Measurements from ENCODE around the gene MYL12B. TPM values are rescaled to one million over a fixed set of nuclear protein-coding genes. Genes with fewer than 3 reads are reported as not detected.

MYL12B gene
- total RNA-seq, 1 donor from 2014 or later = 211 TPM

DNA sequence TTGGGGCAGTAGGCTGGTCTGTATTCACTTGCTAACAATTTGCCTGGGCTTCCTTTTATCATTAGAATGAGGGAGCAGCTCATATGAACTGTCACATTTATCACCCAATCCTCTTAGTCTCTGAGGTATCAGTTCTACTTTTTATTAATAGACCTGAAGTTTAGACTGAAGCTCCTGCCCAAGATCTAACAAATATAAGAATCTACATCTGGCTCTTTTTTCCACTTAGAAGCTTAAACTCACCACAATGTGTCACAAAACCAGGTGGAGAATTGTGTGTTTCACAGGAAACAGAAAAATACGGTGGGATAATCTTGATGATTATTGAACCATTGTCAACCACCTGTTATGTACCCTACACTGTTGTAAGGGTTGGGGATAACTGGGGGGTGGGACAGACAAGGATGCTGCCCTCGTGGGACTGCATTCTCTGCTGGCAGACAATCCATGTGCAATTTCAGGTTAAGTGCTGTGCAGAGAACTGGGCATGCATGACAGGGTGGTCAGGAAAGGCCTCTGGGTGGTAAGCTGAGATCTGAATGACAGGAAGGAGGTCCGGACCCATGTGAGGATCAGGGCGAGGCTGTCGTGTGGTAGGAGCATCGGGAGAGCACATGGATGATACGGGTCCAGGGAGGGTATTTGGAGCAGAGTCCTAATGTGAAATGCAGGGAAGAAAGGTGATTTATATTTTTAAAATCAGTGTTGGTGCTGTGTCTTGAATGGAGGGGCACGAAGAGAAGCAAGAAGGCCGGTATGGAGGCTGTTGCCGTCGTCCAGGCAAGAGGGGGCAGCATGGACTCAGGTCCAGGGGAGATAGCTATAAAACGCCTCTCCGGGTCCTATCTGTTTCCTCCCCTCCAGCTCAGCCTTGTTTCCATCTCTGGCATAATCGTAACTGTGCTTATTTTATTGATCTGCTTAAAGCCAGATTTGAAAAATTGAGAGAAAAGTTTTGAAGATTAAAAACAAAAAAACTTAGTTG lies 17.6 kb downstream of the MYL12B start:
- no peak for DNase-seq (ENCODE audit: extremely low spot score, unreplicated experiment)
- TF ChIP-seq, protein P1, sequence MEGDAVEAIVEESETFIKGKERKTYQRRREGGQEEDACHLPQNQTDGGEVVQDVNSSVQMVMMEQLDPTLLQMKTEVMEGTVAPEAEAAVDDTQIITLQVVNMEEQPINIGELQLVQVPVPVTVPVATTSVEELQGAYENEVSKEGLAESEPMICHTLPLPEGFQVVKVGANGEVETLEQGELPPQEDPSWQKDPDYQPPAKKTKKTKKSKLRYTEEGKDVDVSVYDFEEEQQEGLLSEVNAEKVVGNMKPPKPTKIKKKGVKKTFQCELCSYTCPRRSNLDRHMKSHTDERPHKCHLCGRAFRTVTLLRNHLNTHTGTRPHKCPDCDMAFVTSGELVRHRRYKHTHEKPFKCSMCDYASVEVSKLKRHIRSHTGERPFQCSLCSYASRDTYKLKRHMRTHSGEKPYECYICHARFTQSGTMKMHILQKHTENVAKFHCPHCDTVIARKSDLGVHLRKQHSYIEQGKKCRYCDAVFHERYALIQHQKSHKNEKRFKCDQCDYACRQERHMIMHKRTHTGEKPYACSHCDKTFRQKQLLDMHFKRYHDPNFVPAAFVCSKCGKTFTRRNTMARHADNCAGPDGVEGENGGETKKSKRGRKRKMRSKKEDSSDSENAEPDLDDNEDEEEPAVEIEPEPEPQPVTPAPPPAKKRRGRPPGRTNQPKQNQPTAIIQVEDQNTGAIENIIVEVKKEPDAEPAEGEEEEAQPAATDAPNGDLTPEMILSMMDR (conservative IDR thresholded peaks at IDR 0.05) = no peak
- H3K27ac Mint-ChIP-seq = no peak overlapping the region
- no peaks in the 10 kb centered on the region for H3K27me3 Mint-ChIP-seq
- H3K4me3 Mint-ChIP-seq = no peak overlapping the region
- no peaks in the 10 kb centered on the region for H3K9me3 Mint-ChIP-seq
- peaks cover 11% of the 10 kb centered on the region for H3K36me3 Mint-ChIP-seq
- peaks cover 17% of the 10 kb centered on the region for H3K4me1 Mint-ChIP-seq (ENCODE audit: unreplicated experiment)

DNA sequence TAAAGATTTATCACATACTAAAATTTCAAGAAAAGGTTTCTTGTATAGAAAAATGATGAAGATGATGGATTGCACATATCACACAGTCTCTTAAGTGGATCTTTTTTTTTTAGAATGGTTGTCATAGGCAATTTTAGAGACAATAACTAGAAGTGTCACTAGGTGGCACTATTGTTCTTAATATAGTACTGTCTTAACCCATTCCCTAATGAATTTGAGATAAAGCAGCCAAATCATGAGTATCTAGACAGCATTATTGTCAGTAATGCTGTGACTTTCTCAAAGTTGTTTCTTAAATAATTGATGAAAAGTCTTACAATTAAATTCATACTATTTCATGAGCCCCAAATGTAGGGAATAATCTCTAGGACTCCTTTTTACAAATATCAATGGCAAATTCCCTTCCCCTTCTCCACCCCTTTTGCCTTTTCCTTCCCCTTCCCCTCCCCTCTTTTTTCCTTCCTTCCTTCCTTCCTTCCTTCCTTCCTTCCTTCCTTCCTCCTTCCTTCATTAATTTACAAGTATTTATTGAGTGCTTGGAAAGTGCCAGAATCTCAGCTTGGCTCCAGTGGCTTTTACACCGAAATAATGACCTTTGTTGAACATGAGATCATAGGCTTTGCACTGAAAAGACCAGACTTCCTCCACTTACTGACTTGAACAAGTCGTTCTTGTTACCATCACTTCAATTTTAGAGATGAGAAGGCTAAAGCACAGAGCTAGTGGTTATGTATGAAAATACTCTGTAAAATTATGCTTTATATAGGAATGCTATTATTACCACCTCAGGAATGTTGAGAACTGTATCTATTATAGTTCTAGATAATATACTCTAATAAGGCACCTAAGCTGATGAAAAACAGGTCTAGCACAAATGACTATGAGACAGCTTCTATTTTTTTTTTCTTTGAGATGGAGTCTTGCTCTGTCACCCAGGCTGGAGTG lies 19.8 kb downstream of the MYL12B start:
- H3K4me1 Mint-ChIP-seq (ENCODE audit: unreplicated experiment) = peaks cover 17% of the 10 kb centered on the region
- peak overlapping the region; percentile 35 for H3K27ac Mint-ChIP-seq
- no peak overlapping the region for H3K4me3 Mint-ChIP-seq
- H3K9me3 Mint-ChIP-seq = peaks cover 8% of the 10 kb centered on the region
- no peaks in the 10 kb centered on the region for H3K27me3 Mint-ChIP-seq
- TF ChIP-seq, protein P1 (conservative IDR thresholded peaks at IDR 0.05) = peak; percentile 93
- peaks cover 6% of the 10 kb centered on the region for H3K36me3 Mint-ChIP-seq
- no peak for DNase-seq (ENCODE audit: extremely low spot score, unreplicated experiment)

DNA sequence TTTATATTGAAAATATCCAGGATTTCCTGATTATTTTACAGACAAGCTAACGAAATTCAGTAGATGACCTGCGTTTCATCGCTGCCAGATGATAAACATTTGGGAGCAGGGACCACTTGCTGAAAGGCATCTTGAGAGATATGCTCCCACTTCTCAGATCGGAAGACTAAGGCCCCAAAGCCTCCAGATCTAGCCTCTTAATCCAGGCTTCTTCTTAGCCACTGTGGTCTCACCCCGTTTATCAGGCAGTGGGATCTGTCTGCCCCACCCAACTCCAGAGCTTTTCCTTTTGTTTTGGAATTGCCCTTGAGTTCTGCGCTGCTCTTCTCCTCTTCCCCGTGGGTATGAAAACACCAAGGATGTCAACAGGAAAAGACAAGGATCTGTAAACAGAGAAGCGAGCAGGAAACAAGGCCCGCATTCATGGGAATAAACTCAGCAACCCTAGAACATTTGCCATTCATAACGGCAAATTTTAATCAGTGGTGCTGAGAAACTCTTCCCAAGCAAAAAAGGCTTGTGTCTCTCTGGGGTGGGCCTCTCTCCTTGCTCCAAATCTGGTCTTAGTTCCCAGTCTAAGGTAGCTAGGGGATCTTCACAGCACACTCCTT lies 21.4 kb downstream of the MYL12B start:
- peaks cover 3% of the 10 kb centered on the region for H3K36me3 Mint-ChIP-seq
- peaks cover 17% of the 10 kb centered on the region for H3K4me1 Mint-ChIP-seq (ENCODE audit: unreplicated experiment)
- TF ChIP-seq, protein P1 (conservative IDR thresholded peaks at IDR 0.05) = no peak
- no peak overlapping the region for H3K27ac Mint-ChIP-seq
- DNase-seq (ENCODE audit: extremely low spot score, unreplicated experiment) = no peak
- H3K9me3 Mint-ChIP-seq = peaks cover 12% of the 10 kb centered on the region
- H3K27me3 Mint-ChIP-seq = no peaks in the 10 kb centered on the region
- no peak overlapping the region for H3K4me3 Mint-ChIP-seq

DNA sequence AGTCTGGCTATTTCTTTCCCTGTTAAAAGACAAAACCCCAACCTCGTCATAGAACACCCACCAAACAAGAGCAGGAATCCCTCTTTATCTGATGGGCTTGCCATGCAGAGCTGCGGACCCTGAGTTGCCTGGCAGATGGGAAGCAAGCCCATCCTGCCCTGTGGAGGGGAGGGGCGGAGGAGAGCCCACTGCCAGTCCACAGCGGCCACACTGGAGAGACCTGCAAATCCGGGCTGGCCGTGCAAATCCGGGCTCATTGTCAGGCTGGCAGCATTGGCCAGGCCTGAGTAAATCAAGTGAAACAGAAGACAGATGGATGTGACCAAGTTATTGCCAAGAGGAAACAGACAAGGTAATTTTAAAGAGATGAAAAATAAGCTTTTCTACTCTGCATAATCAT lies 22.0 kb downstream of the MYL12B start:
- no peak for DNase-seq (ENCODE audit: extremely low spot score, unreplicated experiment)
- TF ChIP-seq, protein P1 (conservative IDR thresholded peaks at IDR 0.05) = no peak
- Mint-ChIP-seq H3K9me3 (peaks cover 12% of the 10 kb centered on the region), H3K4me1 (ENCODE audit: unreplicated experiment) (peaks cover 17% of the 10 kb centered on the region), H3K4me3 (no peak overlapping the region), H3K27ac (peak overlapping the region; percentile 50), H3K27me3 (no peaks in the 10 kb centered on the region), H3K36me3 (peaks cover 4% of the 10 kb centered on the region)

DNA sequence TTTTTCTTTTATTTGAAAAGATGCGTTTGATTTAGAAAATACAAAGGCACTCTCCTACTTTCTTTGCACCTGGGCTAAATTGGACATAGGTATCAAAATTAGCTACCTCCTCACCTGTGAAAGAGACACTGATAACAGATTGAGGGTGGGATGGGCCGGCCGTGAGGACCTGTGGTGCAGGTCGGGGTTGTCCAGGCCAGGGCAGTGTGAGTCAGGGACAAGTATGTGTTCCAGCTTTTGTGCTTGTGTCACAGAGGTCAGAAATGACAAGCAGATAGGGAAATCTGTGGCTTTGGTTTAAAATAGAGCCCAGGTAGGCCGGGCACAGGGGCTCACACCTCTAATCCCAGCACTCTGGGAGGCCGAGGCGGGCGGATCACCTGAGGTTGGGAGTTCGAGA lies 22.6 kb downstream of the MYL12B start:
- no peak overlapping the region for H3K4me3 Mint-ChIP-seq
- peaks cover 17% of the 10 kb centered on the region for H3K4me1 Mint-ChIP-seq (ENCODE audit: unreplicated experiment)
- H3K36me3 Mint-ChIP-seq = peaks cover 4% of the 10 kb centered on the region
- no peak for DNase-seq (ENCODE audit: extremely low spot score, unreplicated experiment)
- H3K27ac Mint-ChIP-seq = no peak overlapping the region
- H3K9me3 Mint-ChIP-seq = peaks cover 12% of the 10 kb centered on the region
- TF ChIP-seq, protein P1 (conservative IDR thresholded peaks at IDR 0.05) = no peak
- no peaks in the 10 kb centered on the region for H3K27me3 Mint-ChIP-seq
